Left kidney (tissue), 2 donors: Measurements from ENCODE around the gene SYVN1. TPM values are rescaled to one million over a fixed set of nuclear protein-coding genes. Genes with fewer than 3 reads are reported as not detected.
A peak's percentile ranks its signal among the peaks of the same experiment; 100 is the strongest.
"Not testable (repeated sequence)": the region's sequence is repeated elsewhere in the genome, so short reads cannot be mapped to it uniquely, and the experiment has no call there.

Experiments
- DNase-seq: peaks from one replicate; pipeline ENCODE4 v3.0.0-alpha.2; 2013
- polyA plus RNA-seq: library from polyadenylated mRNA; unstranded; fragments of 120-200 nt; gene quantifications from one replicate; pipeline ENCODE4 v1.2.1, GENCODE V29; 2013; ENCODE audit not compliant: insufficient read length

The SYVN1 gene
- polyA plus RNA-seq, 1 donor: 47.1 TPM

DNA sequence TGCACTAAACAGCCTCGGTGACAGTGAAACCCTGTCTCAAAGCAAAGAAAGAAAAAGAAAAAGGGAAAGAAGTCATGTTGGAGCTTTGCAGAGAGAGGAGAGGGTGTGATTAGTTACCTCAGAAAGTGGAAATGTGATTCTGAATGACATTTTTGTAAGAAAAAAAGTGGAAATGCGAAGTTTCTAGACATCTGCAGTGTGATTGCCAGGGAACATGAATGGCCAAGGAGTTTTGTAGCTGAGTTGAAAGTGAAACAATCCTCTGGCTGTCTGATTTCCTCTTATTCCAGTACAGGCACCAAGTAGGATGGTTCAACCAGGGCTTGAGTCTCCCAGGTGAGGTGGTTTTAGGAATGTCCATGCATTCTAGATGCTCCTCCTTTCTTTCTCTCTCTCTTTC is 17.8 kb upstream of the SYVN1 start:
- DNase-seq: no peak

- no peak for DNase-seq
Observed at GRCh38 chr11:65151331-65151899, 17.1 kb upstream of the SYVN1 start.

- no peak for DNase-seq
Observed at GRCh38 chr11:65150509-65151299, 16.4 kb upstream of the SYVN1 start.

GRCh38 chr11:65150131-65150508 is 15.8 kb upstream of the SYVN1 start:
- not testable (repeated sequence) for DNase-seq

- no peak for DNase-seq
Observed at GRCh38 chr11:65148657-65149056, 14.3 kb upstream of the SYVN1 start.

- no peak for DNase-seq
Observed at GRCh38 chr11:65147352-65148075, 13.2 kb upstream of the SYVN1 start.

GRCh38 chr11:65141896-65142494 is 7.7 kb upstream of the SYVN1 start:
- DNase-seq: no peak

- DNase-seq: no peak
Observed at GRCh38 chr11:65136515-65137096, 2.3 kb upstream of the SYVN1 start.

GRCh38 chr11:65135633-65136145 is 1.4 kb upstream of the SYVN1 start:
- DNase-seq: no peak

DNA sequence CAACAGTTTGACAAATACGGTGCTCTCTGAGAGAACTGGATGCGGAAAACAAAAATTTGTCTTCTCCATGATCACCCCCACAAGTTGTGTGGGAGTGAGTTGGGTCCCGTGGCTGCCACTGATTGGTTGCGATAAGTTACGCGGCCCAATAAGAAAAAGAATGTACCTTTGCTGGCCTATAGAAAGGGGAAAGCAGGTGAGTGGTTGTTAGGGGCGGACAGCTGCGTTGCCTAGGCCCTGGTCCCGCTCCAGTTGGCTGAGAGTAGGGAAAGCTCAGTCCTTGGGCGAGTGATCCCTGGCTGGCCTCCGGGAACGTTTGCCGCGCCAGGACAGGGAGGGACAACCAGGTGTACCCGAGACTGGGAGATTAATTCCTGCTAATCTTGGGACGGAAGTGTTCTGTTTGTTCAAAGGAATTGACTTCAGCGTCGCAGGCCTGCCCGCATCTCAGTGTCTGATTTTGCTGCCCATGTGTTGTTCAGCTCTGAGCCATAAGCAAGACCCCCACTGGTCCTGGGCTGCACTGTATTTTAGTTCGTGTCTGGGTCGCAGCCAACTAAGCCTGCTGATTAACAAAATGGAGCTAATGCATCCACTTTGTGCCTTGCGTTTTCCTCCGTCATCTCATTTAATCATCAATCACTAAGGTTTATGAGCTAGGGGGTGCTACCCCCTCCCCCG is 773 bp upstream of the SYVN1 start:
- DNase-seq: peak; percentile 95

DNA sequence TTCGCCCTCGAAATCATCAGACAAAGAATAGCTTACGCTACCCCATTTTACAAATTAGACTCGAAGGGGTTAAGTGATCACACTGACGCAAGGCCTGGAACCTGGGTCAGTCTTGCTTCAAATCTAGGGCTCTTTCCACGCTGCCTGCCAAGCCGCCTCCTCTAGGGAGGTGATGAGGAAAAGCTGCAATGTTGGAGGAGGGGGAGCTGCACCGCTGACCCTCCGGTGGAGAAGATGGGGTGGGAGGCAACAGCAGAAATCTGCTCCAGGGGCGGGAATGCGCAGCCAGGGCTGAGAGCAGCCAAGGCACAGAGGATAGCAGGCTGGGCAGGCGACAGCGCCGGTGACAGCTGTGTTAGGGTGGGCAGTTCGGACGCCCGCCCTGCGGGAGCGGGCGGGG is 595 bp downstream of the SYVN1 start:
- no peak for DNase-seq

GRCh38 chr11:65132988-65133700 is 1.2 kb downstream of the SYVN1 start:
- DNase-seq: no peak

- DNase-seq: no peak
Observed at GRCh38 chr11:65132238-65132987, 1.9 kb downstream of the SYVN1 start.

DNA sequence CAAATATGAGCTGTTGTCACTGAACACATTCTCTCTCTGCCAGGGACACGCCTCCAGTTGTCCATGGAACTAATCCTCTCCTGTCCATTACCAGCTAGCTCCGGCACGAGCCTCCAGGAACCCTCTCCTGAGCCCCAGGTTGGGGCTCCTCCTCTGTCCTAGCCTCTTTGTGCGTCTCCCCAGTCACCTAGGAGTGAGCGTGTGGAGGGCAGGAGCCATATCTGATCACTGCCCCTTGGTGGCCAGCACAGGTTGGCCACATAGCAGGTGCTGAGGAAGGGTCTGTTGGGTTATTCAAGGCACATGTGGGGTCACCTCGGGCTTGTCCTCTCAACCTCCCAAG is 2.5 kb downstream of the SYVN1 start:
- no peak for DNase-seq

- DNase-seq: no peak
Observed at GRCh38 chr11:65131417-65131776, 2.9 kb downstream of the SYVN1 start.

DNA sequence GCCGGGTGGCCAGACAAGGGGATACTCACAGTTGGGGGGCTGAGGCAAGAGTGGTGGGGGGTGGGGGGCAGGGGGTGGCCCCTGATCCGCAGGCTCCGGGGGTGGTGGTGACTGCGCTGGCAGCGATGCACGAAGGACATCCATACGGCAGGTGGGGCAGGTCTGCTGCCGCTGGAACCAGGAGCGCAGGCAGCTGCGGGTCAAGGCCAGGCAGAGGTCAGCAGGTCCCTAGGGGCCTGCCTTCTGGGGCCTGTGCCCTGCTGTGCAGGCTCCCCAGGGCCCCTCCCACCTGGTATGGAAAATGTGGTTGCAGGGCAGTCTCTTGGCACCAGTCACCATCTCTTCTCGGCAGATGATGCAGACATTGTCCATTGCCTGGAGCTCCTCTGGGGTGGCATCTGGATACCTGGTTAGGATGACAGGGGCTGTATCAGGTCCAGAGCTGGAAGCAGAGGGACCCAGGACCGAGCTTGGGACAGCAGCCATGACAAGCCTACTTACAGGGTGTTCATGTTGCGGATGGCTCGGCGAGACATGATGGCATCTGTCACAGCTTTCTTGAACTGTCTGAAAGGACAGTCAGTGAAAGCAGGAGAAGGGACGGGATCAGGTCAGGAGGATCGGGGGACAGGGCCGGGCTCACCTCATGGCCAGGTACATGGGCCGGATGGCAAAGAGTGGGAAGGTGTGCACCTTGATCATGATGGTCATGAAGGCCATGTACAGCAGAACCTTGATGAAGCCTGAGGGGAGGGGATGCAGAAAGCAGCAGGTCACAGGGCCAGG is 3.5 kb downstream of the SYVN1 start:
- no peak for DNase-seq

GRCh38 chr11:65129649-65130441 is 4.5 kb downstream of the SYVN1 start:
- no peak for DNase-seq
